GM21515 (cell line): ENCODE measurements around the gene ZNF862.
"Not testable (repeated sequence)": the region's sequence is repeated elsewhere in the genome, so short reads cannot be mapped to it uniquely, and the experiment has no call there.

Experiments used
- ATAC-seq: cut with Tn5 transposase; IDR thresholded peaks from one replicate; pipeline ENCODE4 v1.9.1; 2021; ENCODE audit not compliant: unreplicated experiment

ZNF862 gene

DNA sequence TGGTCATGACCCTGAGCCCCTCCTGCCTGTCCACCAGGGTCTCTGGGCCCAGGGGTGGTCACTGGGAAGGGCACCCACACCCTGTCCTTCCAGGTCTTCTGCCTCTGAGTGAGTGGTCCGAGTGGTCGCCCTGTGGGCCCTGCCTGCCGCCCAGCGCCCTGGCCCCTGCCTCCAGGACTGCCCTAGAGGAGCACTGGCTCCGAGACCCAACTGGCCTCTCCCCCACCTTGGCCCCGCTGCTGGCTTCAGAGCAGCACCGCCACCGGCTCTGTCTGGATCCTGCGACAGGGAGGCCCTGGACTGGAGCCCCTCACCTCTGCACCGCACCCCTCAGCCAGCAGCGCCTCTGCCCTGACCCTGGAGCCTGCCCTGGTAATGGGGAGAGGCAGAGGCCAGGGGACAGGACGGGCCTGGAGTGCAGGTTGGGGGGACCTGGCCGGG, 13.9 kb upstream of the ZNF862 start:
- ATAC-seq = no peak

- no peak for ATAC-seq
Measured at GRCh38 chr7:149824748-149825566, 13.2 kb upstream of the ZNF862 start.

DNA sequence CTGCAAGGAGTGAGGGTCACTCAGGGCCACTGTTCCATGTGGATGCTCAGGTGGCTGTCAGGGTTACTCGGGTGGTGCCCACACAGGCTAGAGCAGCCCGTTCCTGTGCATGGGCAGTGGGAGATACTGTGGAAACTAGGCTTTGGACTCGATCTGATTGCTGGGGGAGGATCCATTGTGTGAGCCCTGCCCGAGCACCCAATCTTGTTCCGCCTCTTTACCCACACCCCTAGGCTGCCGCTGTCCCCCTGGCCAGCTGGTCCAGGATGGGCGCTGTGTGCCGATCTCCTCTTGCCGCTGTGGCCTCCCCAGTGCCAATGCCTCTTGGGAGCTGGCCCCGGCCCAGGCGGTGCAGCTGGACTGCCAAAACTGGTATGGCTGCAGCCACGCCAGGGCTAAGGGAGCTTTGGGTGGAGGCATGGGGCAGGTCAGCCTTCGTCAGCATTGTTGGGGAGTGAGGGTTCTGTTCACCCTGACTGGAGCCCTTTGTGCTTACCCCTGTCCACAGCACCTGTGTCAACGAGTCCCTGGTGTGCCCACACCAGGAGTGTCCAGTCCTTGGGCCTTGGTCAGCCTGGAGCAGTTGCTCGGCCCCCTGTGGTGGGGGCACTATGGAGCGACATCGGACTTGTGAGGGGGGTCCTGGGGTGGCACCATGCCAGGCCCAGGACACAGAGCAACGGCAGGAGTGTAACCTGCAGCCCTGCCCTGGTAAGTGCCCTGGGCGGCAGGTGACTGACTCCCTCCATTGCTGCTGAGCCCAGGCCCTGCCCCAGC, 12.4 kb upstream of the ZNF862 start:
- no peak for ATAC-seq

DNA sequence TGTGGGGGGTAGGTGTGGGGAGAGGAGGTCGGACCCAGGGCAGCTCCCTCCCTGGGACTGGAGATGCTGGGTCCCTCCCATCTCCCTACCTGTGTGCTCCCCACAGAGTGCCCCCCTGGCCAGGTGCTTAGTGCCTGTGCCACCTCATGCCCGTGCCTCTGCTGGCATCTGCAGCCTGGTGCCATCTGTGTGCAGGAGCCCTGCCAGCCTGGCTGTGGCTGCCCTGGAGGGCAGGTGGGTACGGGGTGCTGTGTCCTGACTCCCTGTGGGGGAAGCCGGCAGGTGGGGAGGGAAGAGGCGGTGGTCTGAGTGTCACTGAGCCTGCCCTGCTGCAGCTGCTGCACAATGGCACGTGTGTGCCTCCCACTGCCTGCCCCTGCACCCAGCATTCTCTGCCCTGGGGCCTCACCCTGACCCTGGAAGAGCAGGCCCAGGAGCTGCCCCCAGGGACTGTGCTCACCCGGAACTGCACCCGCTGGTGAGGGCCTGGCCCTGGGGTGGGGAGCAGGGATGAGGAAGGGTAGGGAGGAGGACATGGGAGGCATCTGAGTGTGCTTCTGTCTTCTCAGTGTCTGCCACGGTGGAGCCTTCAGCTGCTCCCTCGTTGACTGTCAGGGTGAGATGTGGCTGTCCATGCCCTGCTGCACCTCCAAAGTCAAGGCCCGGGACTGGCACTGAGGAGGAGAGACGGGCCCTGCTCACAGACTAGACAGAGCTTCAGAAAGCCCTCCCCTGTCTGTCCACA, 11.7 kb upstream of the ZNF862 start:
- no peak for ATAC-seq

GRCh38 chr7:149827089-149827981, 10.8 kb upstream of the ZNF862 start:
- ATAC-seq = no peak

DNA sequence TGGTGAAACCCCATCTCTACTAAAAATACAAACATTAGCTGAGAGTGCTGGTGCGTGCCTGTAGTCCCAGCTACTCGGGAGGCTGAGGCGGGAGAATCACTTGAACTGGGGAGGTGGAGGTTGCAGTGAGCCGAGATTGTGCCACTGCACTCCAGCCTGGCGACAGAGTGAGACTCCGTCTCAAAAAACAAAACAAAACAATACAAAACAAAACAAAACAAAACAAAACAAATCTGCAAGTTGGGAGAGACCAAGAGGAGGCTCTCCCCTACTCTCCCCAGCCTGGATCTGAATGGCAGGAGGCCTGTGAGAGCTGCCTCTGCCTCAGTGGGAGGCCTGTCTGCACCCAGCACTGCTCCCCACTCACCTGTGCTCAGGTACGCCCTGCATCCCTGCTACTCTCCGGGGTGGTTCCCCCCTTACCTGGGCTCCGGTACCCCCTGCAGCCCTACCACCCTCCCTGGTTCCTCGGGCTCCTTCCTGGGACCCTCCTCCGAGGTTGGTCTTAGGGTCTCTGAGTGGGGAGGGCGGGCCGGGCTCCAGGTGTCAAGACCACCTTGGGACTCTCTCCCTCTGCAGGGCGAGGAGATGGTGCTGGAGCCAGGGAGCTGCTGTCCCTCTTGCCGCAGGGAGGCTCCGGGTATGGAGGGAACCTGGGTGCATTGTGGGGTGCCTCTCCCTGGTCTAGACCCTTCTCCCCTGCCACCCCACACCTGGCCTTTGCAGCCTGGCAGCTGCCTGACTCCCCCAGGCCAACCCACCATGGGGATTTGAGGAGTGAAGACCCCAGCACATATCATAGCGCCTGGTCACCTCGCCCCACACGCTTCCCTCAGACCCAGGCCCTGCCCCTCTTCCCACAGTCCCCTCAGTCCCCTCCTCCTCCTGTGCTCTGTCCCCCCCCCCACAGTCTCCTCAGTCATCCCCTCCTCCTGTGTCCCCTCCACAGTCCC, 9.5 kb upstream of the ZNF862 start:
- no peak for ATAC-seq

GRCh38 chr7:149830527-149830926, 7.6 kb upstream of the ZNF862 start:
- ATAC-seq = not testable (repeated sequence)

- no peak for ATAC-seq
Measured at GRCh38 chr7:149830997-149831740, 7.0 kb upstream of the ZNF862 start.

GRCh38 chr7:149831741-149832219, 6.4 kb upstream of the ZNF862 start:
- no peak for ATAC-seq

DNA sequence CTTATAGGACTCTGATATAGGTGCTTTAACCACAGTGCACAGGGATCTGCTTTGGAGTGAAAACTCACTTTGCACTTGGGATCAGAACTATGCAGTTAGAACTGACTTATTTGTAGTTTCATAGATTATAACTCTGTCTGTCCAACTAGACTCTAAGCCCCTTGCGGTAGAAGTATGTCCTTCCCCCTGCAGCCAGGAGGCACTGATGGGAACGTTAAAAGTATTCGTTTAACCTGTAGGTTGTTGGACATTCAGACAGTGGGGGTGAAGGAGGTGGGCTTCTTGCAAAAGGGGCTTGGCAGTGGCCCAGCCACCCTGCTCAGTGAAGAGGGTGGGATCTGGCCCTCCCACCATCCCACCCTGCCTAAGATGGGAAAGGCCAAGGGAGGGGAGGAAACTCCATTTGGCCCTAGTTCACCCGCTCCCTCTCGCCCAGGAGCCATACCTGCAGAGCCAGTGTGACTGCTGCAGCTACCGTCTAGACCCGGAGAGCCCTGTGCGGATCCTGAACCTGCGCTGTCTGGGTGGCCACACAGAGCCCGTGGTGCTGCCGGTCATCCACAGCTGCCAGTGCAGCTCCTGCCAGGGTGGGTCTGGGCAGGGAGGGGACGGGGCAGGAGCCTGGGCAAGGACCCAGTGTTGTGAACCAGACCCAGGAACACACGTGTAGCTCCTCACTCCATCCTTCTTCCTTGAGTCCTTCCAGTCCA, 5.7 kb upstream of the ZNF862 start:
- no peak for ATAC-seq

DNA sequence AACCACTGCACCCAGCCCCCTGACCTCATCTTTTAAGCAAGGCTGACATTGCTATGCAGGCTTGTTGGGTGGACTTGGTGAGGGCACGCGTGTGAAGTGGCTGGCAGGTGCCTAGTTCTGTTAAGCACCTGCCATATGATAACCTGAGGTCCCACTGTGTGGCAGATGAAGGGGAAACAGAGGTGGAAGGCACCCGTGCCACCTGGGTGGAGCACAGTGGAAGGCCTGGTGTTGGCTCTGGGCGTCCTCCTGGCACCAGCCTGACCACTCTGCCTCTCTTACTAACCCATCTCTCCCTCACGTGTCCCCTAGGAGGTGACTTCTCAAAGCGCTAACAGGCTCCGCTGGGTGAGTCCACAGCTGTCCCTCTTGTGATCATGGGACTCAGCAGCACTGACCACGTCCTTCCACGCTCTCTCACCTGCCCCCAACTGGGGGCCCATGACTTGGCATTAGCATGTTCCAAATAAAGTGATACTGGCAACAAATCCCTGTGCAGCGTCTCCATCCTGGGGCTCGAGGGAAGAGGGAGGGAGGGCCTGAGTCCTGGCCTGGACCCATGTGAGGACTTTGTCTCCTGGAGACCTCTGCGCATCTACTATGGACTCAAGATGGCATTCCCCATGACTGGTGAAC, 4.6 kb upstream of the ZNF862 start:
- ATAC-seq = no peak

DNA sequence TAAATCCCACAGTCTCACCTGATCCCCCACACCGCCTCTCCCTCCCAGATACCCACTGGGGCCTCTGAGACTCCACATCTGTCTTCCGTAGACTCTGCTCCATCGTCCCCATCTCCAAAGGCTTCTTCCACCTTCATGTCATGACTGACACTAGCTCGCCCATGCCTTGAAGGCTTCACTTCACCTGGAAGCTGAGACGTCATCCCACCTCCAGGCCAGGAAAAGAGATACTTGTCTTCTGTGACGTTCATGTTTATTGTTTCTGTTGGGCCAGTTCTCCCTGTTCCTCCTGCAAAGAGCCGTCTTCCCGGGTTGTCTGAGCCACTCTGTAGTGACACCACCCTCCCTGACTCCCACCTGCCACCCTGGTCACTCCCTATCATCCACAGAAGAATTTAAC, 3.6 kb upstream of the ZNF862 start:
- no peak for ATAC-seq

- no peak for ATAC-seq
Measured at GRCh38 chr7:149836434-149836833, 1.7 kb upstream of the ZNF862 start.

DNA sequence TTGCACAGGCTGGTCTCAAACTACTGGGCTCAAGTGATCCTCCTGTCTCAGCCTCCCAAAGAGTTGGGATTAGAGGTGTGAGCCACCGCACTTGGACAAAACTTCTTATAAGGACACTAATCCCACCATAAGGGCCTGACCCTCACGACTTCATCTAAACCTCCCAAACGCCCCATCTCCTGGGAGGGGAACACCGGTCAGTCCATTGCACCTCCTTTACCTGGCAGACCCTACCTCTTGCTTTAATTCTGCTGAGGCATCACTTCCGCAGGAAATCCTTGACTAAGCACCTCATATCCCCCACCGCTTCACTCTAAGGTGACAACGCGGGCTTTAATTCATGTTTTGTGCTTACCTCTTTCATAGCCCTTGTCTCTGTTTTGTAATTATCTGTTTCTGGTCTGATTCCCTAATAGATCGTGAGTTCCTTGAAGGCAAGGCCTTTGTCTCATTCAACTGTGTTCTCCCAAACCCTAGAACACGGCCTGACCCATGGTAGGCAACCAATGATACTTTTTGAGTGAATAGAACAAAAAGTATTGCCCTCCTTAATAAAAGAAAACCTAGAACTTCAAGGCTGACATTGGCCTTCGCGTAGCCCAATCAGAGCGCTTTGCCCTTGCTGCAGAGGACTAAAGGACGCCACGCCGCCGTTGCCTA, 481 bp upstream of the ZNF862 start:
- no peak for ATAC-seq

GRCh38 chr7:149838992-149839408, 825 bp downstream of the ZNF862 start:
- no peak for ATAC-seq

DNA sequence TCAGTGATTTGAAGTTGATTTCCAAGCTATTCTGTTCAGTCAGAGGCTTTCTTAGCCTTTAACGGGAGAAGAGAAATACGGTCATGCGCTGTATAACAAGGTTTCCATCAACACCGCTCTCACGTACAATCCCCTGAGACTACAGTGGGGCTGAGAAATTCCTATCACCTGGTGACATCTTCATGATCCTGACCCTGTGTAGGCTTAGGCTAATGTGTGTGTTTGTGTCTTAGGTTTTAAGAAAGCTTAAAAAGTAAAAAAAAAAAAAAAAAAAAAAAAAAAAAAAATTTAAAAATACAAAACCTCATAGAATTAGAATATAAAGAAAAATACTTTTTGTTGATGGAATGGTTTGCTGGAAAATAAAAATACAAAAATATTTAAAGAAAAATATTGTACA, 1.8 kb downstream of the ZNF862 start:
- ATAC-seq = no peak

GRCh38 chr7:149843566-149843965, 5.4 kb downstream of the ZNF862 start:
- no peak for ATAC-seq
